A549 treated with AZD2906 at 1 μM for 4 hours (cell line): ENCODE measurements around the gene GPR157. TPM values are rescaled to one million over a fixed set of nuclear protein-coding genes. Genes with fewer than 3 reads are reported as not detected.

Experiments used
- total RNA-seq: library from RNA; stranded (reverse); fragments of 200-300 nt; extraction: Qiagen RNA extraction; gene quantifications from 5 replicates; pipeline ENCODE4 v1.2.3, GENCODE V29; 2022

The GPR157 gene, protein sequence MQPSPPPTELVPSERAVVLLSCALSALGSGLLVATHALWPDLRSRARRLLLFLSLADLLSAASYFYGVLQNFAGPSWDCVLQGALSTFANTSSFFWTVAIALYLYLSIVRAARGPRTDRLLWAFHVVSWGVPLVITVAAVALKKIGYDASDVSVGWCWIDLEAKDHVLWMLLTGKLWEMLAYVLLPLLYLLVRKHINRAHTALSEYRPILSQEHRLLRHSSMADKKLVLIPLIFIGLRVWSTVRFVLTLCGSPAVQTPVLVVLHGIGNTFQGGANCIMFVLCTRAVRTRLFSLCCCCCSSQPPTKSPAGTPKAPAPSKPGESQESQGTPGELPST
- 4.3 to 7.9 TPM (median 4.5 TPM) in 5 replicates for total RNA-seq

DNA sequence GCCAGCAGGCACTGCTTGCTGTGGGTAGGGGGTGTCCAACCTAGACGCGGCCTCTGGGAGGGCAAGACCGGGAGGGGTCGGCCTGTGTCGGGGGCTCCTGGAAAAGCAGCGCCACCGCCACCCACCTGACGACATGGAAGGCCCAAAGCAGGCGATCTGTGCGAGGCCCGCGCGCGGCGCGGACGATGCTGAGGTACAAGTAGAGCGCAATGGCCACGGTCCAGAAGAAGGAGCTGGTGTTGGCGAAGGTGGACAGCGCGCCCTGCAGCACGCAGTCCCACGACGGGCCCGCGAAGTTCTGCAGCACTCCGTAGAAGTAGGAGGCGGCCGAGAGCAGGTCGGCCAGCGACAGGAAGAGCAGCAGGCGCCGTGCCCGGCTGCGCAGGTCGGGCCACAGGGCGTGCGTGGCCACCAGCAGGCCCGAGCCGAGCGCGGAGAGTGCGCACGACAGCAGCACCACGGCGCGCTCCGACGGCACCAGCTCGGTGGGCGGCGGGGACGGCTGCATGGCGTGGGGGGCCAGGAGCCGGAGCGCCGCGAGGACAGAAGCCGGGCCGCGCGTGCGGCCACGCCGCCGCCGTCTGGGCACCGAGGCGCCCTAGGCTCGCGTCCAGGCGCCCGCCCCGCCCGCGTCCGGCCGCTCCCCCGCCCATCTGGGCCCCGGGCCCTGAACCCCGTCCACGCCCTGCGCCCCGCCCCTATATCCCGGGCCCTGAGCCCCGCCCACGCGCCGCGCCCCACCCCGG lies at the start of gene GPR157:
TSS of gene GPR157 (minus strand) at position 583 of the 746 bp plus-strand sequence. CDS start at position 508, 75 bp downstream.

DNA sequence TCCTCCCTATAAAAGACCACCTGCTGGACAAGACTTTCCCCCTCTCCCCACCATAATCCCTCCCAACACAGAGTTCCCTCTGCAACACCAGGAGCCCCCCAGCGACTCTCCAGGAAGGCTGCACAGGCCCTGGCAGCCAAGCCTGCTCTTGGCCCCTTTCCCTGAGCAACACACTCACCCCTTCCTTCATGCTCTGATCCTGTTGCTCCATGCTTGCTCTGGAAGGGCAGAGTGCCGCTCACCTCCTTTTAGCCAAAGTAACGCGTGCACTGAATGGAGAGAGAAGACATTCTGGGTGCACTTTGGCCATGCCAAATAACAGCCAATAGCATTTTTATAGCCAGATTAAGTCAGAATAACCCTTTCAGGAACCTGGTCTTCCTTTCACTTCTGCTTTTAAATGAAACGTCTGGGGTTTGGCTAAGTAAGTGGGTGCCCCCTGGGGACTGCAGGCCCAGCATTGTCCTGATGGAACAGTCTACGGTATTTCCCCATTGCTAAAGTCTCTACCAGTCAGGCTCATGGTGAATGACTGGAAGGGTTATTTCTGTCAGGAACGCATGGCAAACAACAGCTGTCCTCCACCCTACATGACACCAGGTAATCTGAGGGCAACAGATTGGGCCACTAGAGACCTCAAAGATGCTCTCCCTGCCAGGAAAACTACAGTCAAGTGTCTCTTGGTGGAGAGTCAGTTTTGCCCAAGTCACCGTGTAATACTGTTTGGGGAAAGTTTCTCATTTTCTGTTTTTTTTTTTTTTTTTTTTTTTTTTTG lies 59.4 kb downstream of the GPR157 start, which contains the start of gene SLC2A5:
TSS of gene SLC2A5 (minus strand) at position 310 of the 775 bp plus-strand sequence. CDS start at position 211, 99 bp downstream.

Other genes with a start within 250 kb of the GPR157 start
- gene CA6, start 183.2 kb downstream of the GPR157 start, total RNA-seq = not detected in 5 replicates
- gene SLC2A7, start 102.7 kb downstream of the GPR157 start, total RNA-seq = 0.06 TPM in 1 of 5 replicates, not detected in the others
- gene SLC2A5, start 59.5 kb downstream of the GPR157 start, total RNA-seq = 0.29 to 0.77 TPM (median 0.67 TPM) in 5 replicates
- 5.2 to 7.6 TPM (median 7.0 TPM) in 5 replicates for gene H6PD, start 105.7 kb upstream of the GPR157 start, total RNA-seq
- gene SPSB1, start 163.8 kb upstream of the GPR157 start, total RNA-seq = 32.1 to 37.4 TPM (median 34.7 TPM) in 5 replicates